ENCODE measurements around the gene IPCEF1. TPM values are rescaled to one million over a fixed set of nuclear protein-coding genes. Genes with fewer than 3 reads are reported as not detected.

Gene IPCEF1
- polyA plus RNA-seq, 6 donors from 2014 or later, result 0.13 to 1.0 (median 0.44) TPM; not detected in 2

- H3K27ac Mint-ChIP-seq, result no peak overlapping the region
- H3K27me3 Mint-ChIP-seq, result peaks cover 0 to 3% (median 0%) of the 10 kb centered on the region in 3 donors
- DNase-seq (no peak), ATAC-seq (ENCODE audit: low read depth in 2 of 2) (no peak)
- no peaks in the 10 kb centered on the region for H3K4me1 Mint-ChIP-seq
- H3K9me3 Mint-ChIP-seq, result no peaks in the 10 kb centered on the region
- H3K36me3 Mint-ChIP-seq, result no peaks in the 10 kb centered on the region
- no peak overlapping the region for H3K4me3 Mint-ChIP-seq
These were observed 10.7 kb upstream of the IPCEF1 start for GRCh38 chr6:154367336-154367735.

GRCh38 chr6:154363821-154364220 lies 7.2 kb upstream of the IPCEF1 start:
- Mint-ChIP-seq H3K27ac (no peak overlapping the region), H3K4me3 (no peak overlapping the region), H3K27me3 (peaks cover 0 to 3% (median 0%) of the 10 kb centered on the region in 3 donors), H3K36me3 (no peaks in the 10 kb centered on the region), H3K4me1 (peaks cover 5 to 7% (median 6%) of the 10 kb centered on the region in 3 donors), H3K9me3 (peaks cover 0 to 2% (median 0%) of the 10 kb centered on the region in 7 donors)
- DNase-seq (no peak), ATAC-seq (ENCODE audit: low read depth in 2 of 2) (no peak)

DNA sequence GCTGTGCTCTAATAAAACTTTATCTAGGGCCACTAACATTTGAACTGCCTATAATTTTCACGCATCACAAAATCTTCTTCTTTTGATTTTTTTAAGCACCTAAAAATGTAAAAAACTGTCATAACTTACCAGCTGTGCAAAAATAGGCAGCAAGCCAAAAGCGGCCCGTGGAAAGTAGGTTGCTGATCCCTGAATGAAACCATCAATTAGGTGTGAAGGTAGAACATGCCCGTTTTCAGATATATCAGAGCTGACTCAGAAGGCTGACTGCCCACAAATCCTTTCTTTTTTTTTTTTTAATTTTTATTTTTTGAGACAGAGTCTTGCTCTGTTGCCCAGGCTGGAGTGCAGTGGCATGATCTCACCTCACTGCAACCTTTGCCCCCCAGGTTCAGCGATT lies 4.9 kb upstream of the IPCEF1 start:
- no peak for DNase-seq
- Mint-ChIP-seq H3K9me3 (peaks cover 0 to 2% (median 0%) of the 10 kb centered on the region in 7 donors), H3K27me3 (peaks cover 0 to 3% (median 0%) of the 10 kb centered on the region in 3 donors), H3K36me3 (no peaks in the 10 kb centered on the region), H3K4me1 (peaks cover 9 to 15% (median 11%) of the 10 kb centered on the region in 3 donors), H3K27ac (no peak overlapping the region), H3K4me3 (no peak overlapping the region)
- no peak for ATAC-seq (ENCODE audit: low read depth in 2 of 2)

GRCh38 chr6:154360476-154360875 lies 3.9 kb upstream of the IPCEF1 start:
- peaks cover 0 to 3% (median 0%) of the 10 kb centered on the region in 3 donors for H3K27me3 Mint-ChIP-seq
- peaks cover 0 to 2% (median 0%) of the 10 kb centered on the region in 7 donors for H3K9me3 Mint-ChIP-seq
- H3K4me1 Mint-ChIP-seq, result peaks cover 13 to 25% (median 16%) of the 10 kb centered on the region in 3 donors
- H3K36me3 Mint-ChIP-seq, result no peaks in the 10 kb centered on the region
- no peak for DNase-seq
- H3K4me3 Mint-ChIP-seq, result no peak overlapping the region
- ATAC-seq (ENCODE audit: low read depth in 2 of 2), result no peak
- no peak overlapping the region for H3K27ac Mint-ChIP-seq

DNA sequence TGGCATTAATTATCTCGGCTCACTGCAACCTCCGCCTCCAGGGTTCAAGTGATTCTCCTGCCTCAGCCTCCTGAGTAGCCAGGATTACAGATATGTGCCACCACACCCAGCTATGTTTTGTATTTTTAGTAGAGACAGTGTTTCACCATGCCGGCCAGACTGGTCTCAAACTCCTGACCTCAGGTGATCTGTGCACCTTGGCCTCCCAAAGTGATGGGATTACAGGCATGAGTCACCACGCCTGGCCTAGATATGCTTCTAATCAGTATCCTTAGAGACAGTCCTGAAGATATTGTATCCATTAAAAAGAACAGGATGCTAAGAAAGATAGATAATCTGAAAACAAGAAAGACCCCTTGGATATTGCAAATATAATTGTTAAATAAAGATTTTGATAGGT lies 3.1 kb upstream of the IPCEF1 start:
- ATAC-seq (ENCODE audit: low read depth in 2 of 2) (no peak), DNase-seq (no peak)
- Mint-ChIP-seq H3K9me3 (peaks cover 0 to 4% (median 0%) of the 10 kb centered on the region in 7 donors), H3K4me1 (peaks cover 13 to 33% (median 21%) of the 10 kb centered on the region in 3 donors), H3K4me3 (peak overlapping the region in 1 of 8 donors; percentile 26), H3K27me3 (peaks cover 3 to 8% (median 5%) of the 10 kb centered on the region in 3 donors), H3K36me3 (peaks cover 0 to 3% of the 10 kb centered on the region in 2 donors), H3K27ac (no peak overlapping the region)

GRCh38 chr6:154359161-154359574 lies 2.6 kb upstream of the IPCEF1 start:
- Mint-ChIP-seq H3K27ac (peak overlapping the region in 2 of 6 donors; percentile 4 to 10), H3K27me3 (peaks cover 6 to 8% (median 8%) of the 10 kb centered on the region in 3 donors), H3K4me3 (peak overlapping the region in 4 of 8 donors; percentile 5 to 77 (median 22)), H3K4me1 (peaks cover 19 to 38% (median 26%) of the 10 kb centered on the region in 3 donors), H3K36me3 (peaks cover 0 to 8% of the 10 kb centered on the region in 2 donors), H3K9me3 (peaks cover 0 to 9% (median 4%) of the 10 kb centered on the region in 7 donors)
- DNase-seq (no peak), ATAC-seq (ENCODE audit: low read depth in 2 of 2) (no peak)

DNA sequence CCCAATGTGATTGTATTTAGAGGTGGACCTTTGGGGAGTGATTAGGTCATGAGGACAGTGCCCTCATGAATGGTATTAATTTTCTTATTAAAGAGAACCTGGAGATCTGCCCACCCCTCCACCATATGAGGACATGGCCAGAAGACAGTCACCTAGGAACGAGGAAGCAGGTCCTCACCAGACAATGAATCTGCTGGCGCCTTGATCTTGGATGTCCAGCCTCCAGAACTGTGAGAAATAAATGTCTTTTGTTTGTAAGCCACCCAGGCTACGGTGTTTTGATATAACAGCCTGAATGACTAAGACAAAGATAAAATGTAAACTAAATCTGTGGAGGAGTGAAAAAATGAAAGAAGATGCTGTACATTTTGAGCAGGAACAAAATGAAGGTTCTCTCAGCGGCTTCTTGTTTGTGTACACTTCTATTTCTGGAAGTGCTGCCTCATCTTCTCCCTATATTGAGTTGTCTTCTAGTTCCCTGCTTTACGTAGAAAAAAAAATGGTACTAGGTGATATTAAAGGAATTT lies 1.5 kb upstream of the IPCEF1 start:
- ATAC-seq (ENCODE audit: low read depth in 2 of 2), result no peak
- H3K4me3 Mint-ChIP-seq, result no peak overlapping the region
- peaks cover 0 to 10% of the 10 kb centered on the region in 2 donors for H3K36me3 Mint-ChIP-seq
- H3K9me3 Mint-ChIP-seq, result peaks cover 0 to 10% (median 4%) of the 10 kb centered on the region in 7 donors
- H3K27me3 Mint-ChIP-seq, result peaks cover 5 to 13% (median 6%) of the 10 kb centered on the region in 3 donors
- peak overlapping the region in 1 of 6 donors; percentile 41 for H3K27ac Mint-ChIP-seq
- DNase-seq, result no peak
- H3K4me1 Mint-ChIP-seq, result peaks cover 24 to 41% (median 29%) of the 10 kb centered on the region in 3 donors

- ATAC-seq (ENCODE audit: low read depth in 2 of 2), result no peak
- Mint-ChIP-seq H3K9me3 (peaks cover 0 to 10% (median 4%) of the 10 kb centered on the region in 7 donors), H3K4me3 (no peak overlapping the region), H3K27ac (no peak overlapping the region), H3K36me3 (peaks cover 0 to 10% of the 10 kb centered on the region in 2 donors), H3K4me1 (peaks cover 27 to 41% (median 32%) of the 10 kb centered on the region in 3 donors), H3K27me3 (peaks cover 5 to 13% (median 6%) of the 10 kb centered on the region in 3 donors)
- DNase-seq, result no peak
These were observed 490 bp downstream of the IPCEF1 start for GRCh38 chr6:154356113-154356512.

- peaks cover 0 to 10% of the 10 kb centered on the region in 2 donors for H3K36me3 Mint-ChIP-seq
- DNase-seq, result no peak
- peaks cover 27 to 39% (median 31%) of the 10 kb centered on the region in 3 donors for H3K4me1 Mint-ChIP-seq
- H3K27me3 Mint-ChIP-seq, result peaks cover 5 to 13% (median 6%) of the 10 kb centered on the region in 3 donors
- ATAC-seq (ENCODE audit: low read depth in 2 of 2), result no peak
- peak overlapping the region in 1 of 8 donors; percentile 31 for H3K4me3 Mint-ChIP-seq
- peaks cover 0 to 10% (median 2%) of the 10 kb centered on the region in 7 donors for H3K9me3 Mint-ChIP-seq
- H3K27ac Mint-ChIP-seq, result peak overlapping the region in 1 of 6 donors; percentile 44
These were observed 2.3 kb downstream of the IPCEF1 start for GRCh38 chr6:154354265-154354777.

DNA sequence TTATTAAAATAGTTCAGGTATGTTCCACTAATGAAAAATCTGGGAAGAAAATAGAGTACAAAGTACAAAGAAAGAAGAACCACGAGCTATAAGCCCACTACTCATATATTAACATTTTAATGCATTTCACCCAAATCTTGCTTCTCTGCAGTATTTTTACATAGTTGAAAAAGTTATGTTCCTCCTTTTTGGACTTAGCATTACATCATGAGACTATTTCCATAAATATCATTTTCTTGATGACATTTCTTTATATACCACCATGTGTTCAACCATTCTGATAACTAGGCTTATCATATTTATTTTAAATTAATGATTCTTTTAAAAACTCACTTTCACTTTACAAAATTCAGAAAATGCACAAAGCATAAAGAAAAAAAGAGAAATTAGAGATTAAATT lies 3.0 kb downstream of the IPCEF1 start:
- Mint-ChIP-seq H3K36me3 (peaks cover 0 to 10% of the 10 kb centered on the region in 2 donors), H3K27ac (no peak overlapping the region), H3K9me3 (peaks cover 0 to 10% (median 2%) of the 10 kb centered on the region in 7 donors), H3K4me3 (no peak overlapping the region), H3K4me1 (peaks cover 22 to 32% (median 26%) of the 10 kb centered on the region in 3 donors), H3K27me3 (peaks cover 5 to 13% (median 6%) of the 10 kb centered on the region in 3 donors)
- ATAC-seq (ENCODE audit: low read depth in 2 of 2) (no peak), DNase-seq (no peak)

GRCh38 chr6:154352898-154353585 lies 3.6 kb downstream of the IPCEF1 start:
- Mint-ChIP-seq H3K27me3 (peaks cover 5 to 13% (median 6%) of the 10 kb centered on the region in 3 donors), H3K4me1 (peaks cover 22 to 32% (median 26%) of the 10 kb centered on the region in 3 donors), H3K9me3 (peaks cover 0 to 10% (median 2%) of the 10 kb centered on the region in 7 donors), H3K36me3 (peaks cover 0 to 10% of the 10 kb centered on the region in 2 donors), H3K4me3 (peak overlapping the region in 1 of 8 donors; percentile 17), H3K27ac (no peak overlapping the region)
- ATAC-seq (ENCODE audit: low read depth in 2 of 2), result peak; percentile 69 to 75
- DNase-seq, result peak; percentile 25

- ATAC-seq (ENCODE audit: low read depth in 2 of 2), result no peak
- Mint-ChIP-seq H3K4me1 (peaks cover 14 to 16% (median 15%) of the 10 kb centered on the region in 3 donors), H3K36me3 (peaks cover 0 to 10% of the 10 kb centered on the region in 2 donors), H3K27ac (no peak overlapping the region), H3K9me3 (peaks cover 4 to 12% (median 9%) of the 10 kb centered on the region in 7 donors), H3K27me3 (peaks cover 5 to 13% (median 11%) of the 10 kb centered on the region in 3 donors), H3K4me3 (no peak overlapping the region)
- no peak for DNase-seq
These were observed 6.3 kb downstream of the IPCEF1 start for GRCh38 chr6:154350293-154350692.

GRCh38 chr6:154347981-154348380 lies 8.6 kb downstream of the IPCEF1 start:
- no peak for ATAC-seq (ENCODE audit: low read depth in 2 of 2)
- Mint-ChIP-seq H3K27me3 (peaks cover 0 to 10% (median 7%) of the 10 kb centered on the region in 3 donors), H3K4me3 (no peak overlapping the region)

More at GRCh38 chr6:154347981-154348380, 8.6 kb downstream of the IPCEF1 start:
- peaks cover 3 to 20% (median 7%) of the 10 kb centered on the region in 7 donors for H3K9me3 Mint-ChIP-seq
- no peaks in the 10 kb centered on the region for H3K36me3 Mint-ChIP-seq
- DNase-seq, result no peak
- H3K4me1 Mint-ChIP-seq, result peaks cover 0 to 2% (median 2%) of the 10 kb centered on the region in 3 donors
- no peak overlapping the region for H3K27ac Mint-ChIP-seq
